ENCODE results near the gene CTU1. TPM values are rescaled to one million over a fixed set of nuclear protein-coding genes. Genes with fewer than 3 reads are reported as not detected.

CTU1 gene
- total and polyA plus RNA-seq, 2 experiments from 2014 or later, result 4.2 to 9.0 TPM

GRCh38 chr19:51078731-51079130 lies 29.5 kb downstream of the CTU1 start:
- in situ Hi-C loops (cut with MboI), result no loop called here
- no peak overlapping the region for H3K9ac ChIP-seq
- no peak overlapping the region for H2AFZ ChIP-seq
- H3K79me2 ChIP-seq (ENCODE audit: insufficient read depth), result no peaks in the 10 kb centered on the region
- H3K4me1 ChIP-seq (ENCODE audit: insufficient read depth), result no peaks in the 10 kb centered on the region
- H3K36me3 ChIP-seq (ENCODE audit: low read depth), result no peaks in the 10 kb centered on the region
- DNase-seq, result no peak
- H3K9me3 ChIP-seq (ENCODE audit: low read depth), result no peaks in the 10 kb centered on the region
- 58 to 71% methylated on average over 5 to 6 of the region's 6 CpGs for WGBS, 2 experiments (ENCODE audit: low coverage in 1 of 2, low lambda C conversion rate in 2 of 2, missing lambda C conversion rate in 2 of 2)
- H3K4me2 ChIP-seq (ENCODE audit: unreplicated experiment), result no peak overlapping the region
- H3K9me2 ChIP-seq (ENCODE audit: insufficient read depth), result no peaks in the 10 kb centered on the region
- H3K27ac ChIP-seq, result no peak overlapping the region
- H3F3A ChIP-seq (ENCODE audit: insufficient read depth), result no peaks in the 10 kb centered on the region
- TF ChIP-seq EZH2 (IDR thresholded peaks at IDR 0.05; ENCODE audit: insufficient read depth, poor library complexity, severe bottlenecking) (no peak), EZH2phosphoT487 (IDR thresholded peaks at IDR 0.05; ENCODE audit: insufficient read depth, low read depth) (no peak)
- H3K4me3 ChIP-seq, result no peak overlapping the region
- H3K27me3 ChIP-seq (replicated peaks; ENCODE audit: insufficient read depth), result no peaks in the 10 kb centered on the region
- no peaks in the 10 kb centered on the region for H4K20me1 ChIP-seq (ENCODE audit: insufficient read depth)

- Histone ChIP-seq H3K4me1 (ENCODE audit: insufficient read depth) (no peaks in the 10 kb centered on the region), H3K79me2 (ENCODE audit: insufficient read depth) (no peaks in the 10 kb centered on the region), H2AFZ (no peak overlapping the region), H3K9ac (no peak overlapping the region), H3K9me2 (ENCODE audit: insufficient read depth) (no peaks in the 10 kb centered on the region), H3K27me3 (replicated peaks; ENCODE audit: insufficient read depth) (no peaks in the 10 kb centered on the region), H3K4me2 (ENCODE audit: unreplicated experiment) (no peak overlapping the region), H3K27ac (no peak overlapping the region), H3F3A (ENCODE audit: insufficient read depth) (no peaks in the 10 kb centered on the region), H3K9me3 (ENCODE audit: low read depth) (no peaks in the 10 kb centered on the region), H3K36me3 (ENCODE audit: low read depth) (no peaks in the 10 kb centered on the region), H3K4me3 (no peak overlapping the region), H4K20me1 (ENCODE audit: insufficient read depth) (no peaks in the 10 kb centered on the region)
- in situ Hi-C loops (cut with MboI), result no loop called here
- WGBS, 2 experiments (ENCODE audit: low coverage in 1 of 2, low lambda C conversion rate in 2 of 2, missing lambda C conversion rate in 2 of 2), result 44 to 50% methylated on average over 5 to 6 of the region's 6 CpGs
- TF ChIP-seq EZH2 (IDR thresholded peaks at IDR 0.05; ENCODE audit: insufficient read depth, poor library complexity, severe bottlenecking) (no peak), EZH2phosphoT487 (IDR thresholded peaks at IDR 0.05; ENCODE audit: insufficient read depth, low read depth) (no peak)
- DNase-seq, result no peak
Observed at GRCh38 chr19:51078104-51078503, 30.1 kb downstream of the CTU1 start.

- H3K9ac ChIP-seq, result no peak overlapping the region
- H3K4me3 ChIP-seq, result no peak overlapping the region
- H3K4me1 ChIP-seq (ENCODE audit: insufficient read depth), result no peaks in the 10 kb centered on the region
- no peak overlapping the region for H3K27ac ChIP-seq
- H4K20me1 ChIP-seq (ENCODE audit: insufficient read depth), result no peaks in the 10 kb centered on the region
- no peak overlapping the region for H2AFZ ChIP-seq
- H3K27me3 ChIP-seq (replicated peaks; ENCODE audit: insufficient read depth), result no peaks in the 10 kb centered on the region
- H3K36me3 ChIP-seq (ENCODE audit: low read depth), result no peaks in the 10 kb centered on the region
- no peaks in the 10 kb centered on the region for H3K9me2 ChIP-seq (ENCODE audit: insufficient read depth)
- H3K79me2 ChIP-seq (ENCODE audit: insufficient read depth), result no peaks in the 10 kb centered on the region
- in situ Hi-C loops (cut with MboI), result no loop called here
- DNase-seq, result no peak
- 57 to 61% methylated on average over 14 of the region's 14 CpGs for whole genome bisulfite sequencing, 2 experiments (ENCODE audit: low coverage in 1 of 2, low lambda C conversion rate in 2 of 2, missing lambda C conversion rate in 2 of 2)
- TF ChIP-seq EZH2 (IDR thresholded peaks at IDR 0.05; ENCODE audit: insufficient read depth, poor library complexity, severe bottlenecking), result no peak
- TF ChIP-seq EZH2phosphoT487 (IDR thresholded peaks at IDR 0.05; ENCODE audit: insufficient read depth, low read depth), result no peak
- no peaks in the 10 kb centered on the region for H3F3A ChIP-seq (ENCODE audit: insufficient read depth)
- no peaks in the 10 kb centered on the region for H3K9me3 ChIP-seq (ENCODE audit: low read depth)
- no peak overlapping the region for H3K4me2 ChIP-seq (ENCODE audit: unreplicated experiment)
Observed at GRCh38 chr19:51076631-51077213, 31.5 kb downstream of the CTU1 start.

- no peaks in the 10 kb centered on the region for H3K9me2 ChIP-seq (ENCODE audit: insufficient read depth)
- in situ Hi-C loops (cut with MboI), result no loop called here
- no peak overlapping the region for H3K27ac ChIP-seq
- no peak overlapping the region for H3K4me2 ChIP-seq (ENCODE audit: unreplicated experiment)
- H3K9ac ChIP-seq, result no peak overlapping the region
- WGBS, 2 experiments (ENCODE audit: low coverage in 1 of 2, low lambda C conversion rate in 2 of 2, missing lambda C conversion rate in 2 of 2), result 42 to 52% methylated on average over 5 of the region's 5 CpGs
- no peaks in the 10 kb centered on the region for H3K9me3 ChIP-seq (ENCODE audit: low read depth)
- H3K4me1 ChIP-seq (ENCODE audit: insufficient read depth), result no peaks in the 10 kb centered on the region
- H3K36me3 ChIP-seq (ENCODE audit: low read depth), result no peaks in the 10 kb centered on the region
- TF ChIP-seq EZH2phosphoT487 (IDR thresholded peaks at IDR 0.05; ENCODE audit: insufficient read depth, low read depth), result no peak
- no peak for TF ChIP-seq EZH2 (IDR thresholded peaks at IDR 0.05; ENCODE audit: insufficient read depth, poor library complexity, severe bottlenecking)
- H3F3A ChIP-seq (ENCODE audit: insufficient read depth), result no peaks in the 10 kb centered on the region
- no peaks in the 10 kb centered on the region for H3K27me3 ChIP-seq (replicated peaks; ENCODE audit: insufficient read depth)
- DNase-seq, result no peak
- no peaks in the 10 kb centered on the region for H3K79me2 ChIP-seq (ENCODE audit: insufficient read depth)
- H4K20me1 ChIP-seq (ENCODE audit: insufficient read depth), result no peaks in the 10 kb centered on the region
- no peak overlapping the region for H3K4me3 ChIP-seq
- no peak overlapping the region for H2AFZ ChIP-seq
Observed at GRCh38 chr19:51075998-51076397, 32.2 kb downstream of the CTU1 start.

- no peaks in the 10 kb centered on the region for H3K27me3 ChIP-seq (replicated peaks; ENCODE audit: insufficient read depth)
- no peaks in the 10 kb centered on the region for H3K4me1 ChIP-seq (ENCODE audit: insufficient read depth)
- H3F3A ChIP-seq (ENCODE audit: insufficient read depth), result no peaks in the 10 kb centered on the region
- no peak for DNase-seq
- no peaks in the 10 kb centered on the region for H3K9me3 ChIP-seq (ENCODE audit: low read depth)
- 35% methylated on average over 4 of the region's 4 CpGs for WGBS, 2 experiments (ENCODE audit: low coverage in 1 of 2, low lambda C conversion rate in 2 of 2, missing lambda C conversion rate in 2 of 2)
- H3K27ac ChIP-seq, result no peak overlapping the region
- no peaks in the 10 kb centered on the region for H3K79me2 ChIP-seq (ENCODE audit: insufficient read depth)
- H3K36me3 ChIP-seq (ENCODE audit: low read depth), result no peaks in the 10 kb centered on the region
- no peak overlapping the region for H3K4me2 ChIP-seq (ENCODE audit: unreplicated experiment)
- no peak overlapping the region for H3K4me3 ChIP-seq
- in situ Hi-C loops (cut with MboI), result no loop called here
- H3K9me2 ChIP-seq (ENCODE audit: insufficient read depth), result no peaks in the 10 kb centered on the region
- TF ChIP-seq EZH2 (IDR thresholded peaks at IDR 0.05; ENCODE audit: insufficient read depth, poor library complexity, severe bottlenecking), result no peak
- TF ChIP-seq EZH2phosphoT487 (IDR thresholded peaks at IDR 0.05; ENCODE audit: insufficient read depth, low read depth), result no peak
- no peaks in the 10 kb centered on the region for H4K20me1 ChIP-seq (ENCODE audit: insufficient read depth)
- H3K9ac ChIP-seq, result no peak overlapping the region
- no peak overlapping the region for H2AFZ ChIP-seq
Observed at GRCh38 chr19:51071095-51071405, 37.2 kb downstream of the CTU1 start.

Data from GM23248 (cell line).